DMS114 treated with DMSO at 0.1 percent for 48 hours (cell line): ENCODE data around the gene RAD51B.

Experiments
- DNase-seq: peaks from one replicate; lab custom pipeline; 2025; ENCODE audit not compliant: unreplicated experiment; lab: John Stamatoyannopoulos, UW

Gene RAD51B

DNA sequence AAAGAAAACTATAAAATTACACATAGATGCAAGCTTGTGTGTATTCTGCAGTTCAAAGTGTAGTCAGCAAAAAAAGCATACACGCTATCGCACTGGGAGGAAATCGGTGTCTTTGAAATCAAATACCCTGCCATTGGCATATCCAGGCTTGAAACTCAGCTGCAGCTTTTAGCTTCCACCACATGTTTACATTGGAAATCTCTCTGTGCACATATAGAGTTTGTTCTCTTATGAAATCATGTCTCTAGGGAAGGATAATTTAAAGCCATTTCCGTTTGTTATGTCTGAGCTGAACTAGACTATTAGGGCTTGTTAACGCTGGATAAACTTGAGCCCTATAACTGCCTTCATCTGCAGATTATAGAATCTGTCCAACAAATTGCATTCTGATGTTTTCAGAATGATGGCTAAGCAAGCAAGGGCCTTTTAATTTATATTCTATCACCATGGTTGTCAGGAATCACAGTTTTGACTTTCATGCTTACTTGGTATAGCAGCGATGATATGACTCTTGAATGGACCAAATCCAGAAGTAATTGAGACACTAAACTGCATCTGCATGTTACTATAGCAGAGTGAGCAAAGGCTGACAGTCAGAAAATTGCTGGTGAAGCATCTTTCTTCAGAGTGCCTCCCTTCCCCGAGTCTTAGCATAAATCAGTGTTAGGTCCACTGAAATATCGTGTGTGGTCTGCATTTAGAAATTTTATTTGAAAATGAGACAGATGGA, 530.5 kb downstream of the RAD51B start:
- no peak for DNase-seq

DNA sequence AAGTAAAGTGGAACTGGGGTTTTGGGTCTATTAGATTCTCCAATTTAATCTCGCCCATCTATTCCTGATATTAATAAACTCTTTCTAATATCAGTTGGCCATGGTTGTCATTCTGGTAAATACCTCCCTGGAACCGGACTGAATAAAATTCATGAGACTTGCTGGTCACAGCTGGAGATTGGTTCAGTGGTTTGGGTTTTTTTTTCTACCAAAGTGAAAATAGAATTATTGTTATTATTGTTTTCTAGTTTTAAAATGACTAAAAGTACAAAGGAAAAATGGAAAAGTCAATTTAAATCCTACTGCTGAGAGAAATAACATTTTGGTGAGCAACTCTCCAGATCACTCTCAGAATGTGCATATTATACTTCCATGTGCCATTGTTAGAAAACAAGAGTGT, 535.8 kb downstream of the RAD51B start:
- no peak for DNase-seq

DNA sequence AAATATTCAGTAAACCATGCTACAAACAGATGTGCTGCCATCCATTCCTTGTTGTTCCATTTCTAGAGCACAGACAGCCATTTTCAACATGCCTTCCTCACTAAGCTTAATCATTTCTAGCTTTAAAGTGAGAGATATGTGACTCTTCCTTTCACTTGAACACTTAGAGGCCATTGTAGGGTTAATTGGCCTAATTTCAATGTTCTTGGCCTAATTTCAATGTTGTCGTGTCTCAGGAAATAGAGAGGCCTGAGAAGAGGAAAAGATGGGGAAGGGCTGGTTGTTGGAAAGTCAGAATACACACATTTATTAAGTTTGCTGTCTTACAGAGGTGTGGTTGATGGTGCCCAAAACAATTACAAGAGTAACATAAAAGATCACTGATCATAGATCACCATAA, 538.2 kb downstream of the RAD51B start:
- no peak for DNase-seq

DNA sequence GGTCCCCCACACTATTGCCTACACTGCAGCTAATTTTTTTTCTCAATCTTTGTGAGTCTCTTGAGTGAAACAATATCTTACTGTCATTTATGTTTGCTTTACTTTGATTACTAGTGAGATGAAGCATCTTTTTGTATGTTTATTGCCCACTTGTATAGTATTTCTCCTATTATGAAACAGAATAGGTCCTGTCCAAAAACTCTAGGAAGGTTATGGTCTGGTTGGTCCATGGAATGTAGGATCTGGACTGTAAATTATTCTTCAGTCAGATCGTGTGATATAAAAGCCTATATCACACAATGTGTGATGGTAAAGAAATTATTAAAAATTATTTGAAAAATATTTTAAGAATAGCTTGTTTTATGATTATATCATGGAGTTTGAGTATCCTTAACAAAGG, 538.9 kb downstream of the RAD51B start:
- DNase-seq, result no peak

DNA sequence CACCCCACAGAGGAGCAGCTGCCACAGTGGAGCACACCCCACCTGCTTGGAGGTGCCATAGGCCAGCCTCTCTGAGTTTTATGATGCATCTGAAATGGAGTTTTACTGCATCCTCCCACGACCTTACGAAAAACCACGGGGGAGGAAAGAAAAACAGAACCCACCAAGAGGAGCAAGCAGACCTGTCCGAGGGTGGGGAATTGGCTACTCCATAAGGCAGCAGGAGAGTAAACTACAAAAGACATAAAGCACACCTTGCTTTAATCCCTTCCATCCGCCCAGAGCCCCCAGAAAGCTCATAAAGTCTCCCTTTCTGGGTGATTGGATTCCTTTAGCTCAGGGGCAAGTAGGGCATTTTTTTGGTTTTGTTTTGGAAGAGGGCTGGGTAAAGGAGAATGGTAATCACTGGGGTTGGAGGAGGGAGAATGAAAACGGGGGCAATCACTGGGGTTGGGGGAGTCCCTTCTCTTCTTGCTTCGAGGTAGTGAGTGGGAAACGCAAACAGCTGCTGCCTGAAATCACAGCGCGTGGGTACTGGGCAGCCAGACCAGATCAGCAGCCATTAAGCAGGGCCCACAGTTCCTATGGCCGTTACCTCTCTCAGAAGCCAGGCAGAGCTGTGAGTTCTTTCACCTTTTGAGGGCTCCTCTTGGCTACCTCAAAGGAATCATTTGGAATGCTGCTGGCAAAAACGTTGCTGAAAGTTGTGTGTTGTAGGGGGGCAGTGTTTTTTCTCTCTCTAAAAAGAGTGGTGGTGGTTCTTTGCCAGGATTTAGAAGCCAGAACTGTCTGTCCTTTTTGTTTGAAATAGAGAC, 539.6 kb downstream of the RAD51B start:
- DNase-seq, result no peak

DNA sequence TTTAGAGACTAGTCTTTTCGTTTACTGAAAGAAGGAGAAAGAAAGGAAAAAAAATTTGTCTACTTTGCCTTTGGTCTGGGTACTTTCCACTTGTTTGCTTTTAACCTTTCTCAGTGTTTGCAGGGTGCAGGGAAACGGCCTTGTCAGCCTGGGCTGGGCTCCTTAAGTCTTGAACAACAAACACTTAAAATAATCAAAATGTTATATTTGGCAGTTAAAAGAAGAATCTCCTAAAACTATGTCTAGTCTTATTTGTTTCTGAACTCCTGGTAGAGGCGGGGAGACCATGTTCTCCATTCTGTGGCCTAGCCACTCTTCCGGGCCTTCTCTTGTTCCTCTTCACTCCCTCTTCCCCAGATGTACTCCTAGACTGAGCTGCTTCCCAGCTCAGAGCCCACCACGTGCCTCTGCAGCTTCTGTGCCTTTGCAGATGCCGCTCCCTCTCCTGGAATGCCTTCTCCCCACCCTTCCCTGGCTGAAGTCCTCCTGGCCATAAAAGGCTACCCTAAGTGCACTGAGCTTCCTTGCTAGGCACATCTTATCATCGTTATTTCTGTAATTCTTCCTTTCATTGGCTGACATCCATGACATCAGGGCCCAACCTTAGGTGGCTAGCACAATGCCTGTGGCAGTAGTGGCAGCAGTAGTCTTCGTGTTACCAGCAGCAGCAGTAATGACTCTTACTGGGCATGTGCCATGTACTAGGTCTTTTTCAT, 540.4 kb downstream of the RAD51B start:
- no peak for DNase-seq

DNA sequence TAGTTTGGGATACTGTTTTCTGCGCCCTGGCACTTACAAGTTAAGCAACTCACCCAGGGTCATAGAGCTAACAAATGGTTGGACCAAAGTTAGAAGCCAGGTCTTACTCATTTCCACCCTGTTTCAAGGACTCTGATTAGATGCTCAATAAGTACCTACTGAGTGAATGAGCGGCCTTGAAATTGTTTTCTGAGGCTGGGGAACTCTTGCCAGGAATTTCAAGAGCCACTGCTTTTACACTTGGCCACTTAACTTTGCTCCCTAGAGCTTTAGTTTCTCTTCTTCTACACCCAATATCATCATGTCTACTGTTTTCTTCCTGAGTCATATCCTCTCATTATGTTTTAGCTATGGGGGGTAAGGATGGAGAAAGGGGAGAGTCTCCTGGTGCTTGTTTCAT, 541.7 kb downstream of the RAD51B start:
- DNase-seq, result no peak

DNA sequence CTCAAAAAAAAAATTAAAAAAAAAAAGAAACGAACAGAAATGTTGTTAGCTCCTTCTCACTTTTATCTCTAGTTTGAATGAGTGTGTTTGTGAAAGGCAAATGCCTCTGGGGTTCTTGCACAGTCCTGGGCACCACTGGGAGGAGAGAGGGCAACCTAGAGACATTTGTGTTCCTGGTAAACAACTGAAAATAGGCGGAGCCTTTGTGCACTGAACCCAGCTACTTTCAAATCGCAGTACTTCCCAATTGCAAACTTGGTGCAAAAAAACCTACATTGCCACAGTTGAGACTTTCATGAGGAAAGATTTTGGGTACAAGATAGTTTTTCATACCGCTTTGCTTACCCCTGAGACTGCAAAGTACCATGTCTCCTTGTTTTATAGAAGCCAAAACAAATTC, 543.3 kb downstream of the RAD51B start:
- no peak for DNase-seq

DNA sequence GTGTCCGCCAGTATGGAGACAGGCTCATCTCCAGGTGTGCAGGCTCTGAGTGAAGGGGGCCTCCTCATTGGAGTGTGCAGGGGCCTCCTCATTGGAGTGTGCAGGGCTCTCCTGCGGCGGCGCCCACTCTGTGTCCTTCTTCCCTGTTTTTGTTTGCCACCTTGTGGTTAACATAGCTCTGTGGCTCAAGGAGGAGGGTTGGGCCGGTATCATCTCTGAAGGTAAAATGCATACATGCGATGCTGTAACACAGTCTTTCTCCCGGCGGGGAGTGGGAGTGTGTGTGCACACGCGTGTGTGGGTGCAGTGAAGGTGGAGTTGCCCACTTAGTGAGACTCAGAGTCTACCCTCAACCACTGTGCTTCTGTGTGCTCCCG, 543.9 kb downstream of the RAD51B start:
- DNase-seq, result no peak

DNA sequence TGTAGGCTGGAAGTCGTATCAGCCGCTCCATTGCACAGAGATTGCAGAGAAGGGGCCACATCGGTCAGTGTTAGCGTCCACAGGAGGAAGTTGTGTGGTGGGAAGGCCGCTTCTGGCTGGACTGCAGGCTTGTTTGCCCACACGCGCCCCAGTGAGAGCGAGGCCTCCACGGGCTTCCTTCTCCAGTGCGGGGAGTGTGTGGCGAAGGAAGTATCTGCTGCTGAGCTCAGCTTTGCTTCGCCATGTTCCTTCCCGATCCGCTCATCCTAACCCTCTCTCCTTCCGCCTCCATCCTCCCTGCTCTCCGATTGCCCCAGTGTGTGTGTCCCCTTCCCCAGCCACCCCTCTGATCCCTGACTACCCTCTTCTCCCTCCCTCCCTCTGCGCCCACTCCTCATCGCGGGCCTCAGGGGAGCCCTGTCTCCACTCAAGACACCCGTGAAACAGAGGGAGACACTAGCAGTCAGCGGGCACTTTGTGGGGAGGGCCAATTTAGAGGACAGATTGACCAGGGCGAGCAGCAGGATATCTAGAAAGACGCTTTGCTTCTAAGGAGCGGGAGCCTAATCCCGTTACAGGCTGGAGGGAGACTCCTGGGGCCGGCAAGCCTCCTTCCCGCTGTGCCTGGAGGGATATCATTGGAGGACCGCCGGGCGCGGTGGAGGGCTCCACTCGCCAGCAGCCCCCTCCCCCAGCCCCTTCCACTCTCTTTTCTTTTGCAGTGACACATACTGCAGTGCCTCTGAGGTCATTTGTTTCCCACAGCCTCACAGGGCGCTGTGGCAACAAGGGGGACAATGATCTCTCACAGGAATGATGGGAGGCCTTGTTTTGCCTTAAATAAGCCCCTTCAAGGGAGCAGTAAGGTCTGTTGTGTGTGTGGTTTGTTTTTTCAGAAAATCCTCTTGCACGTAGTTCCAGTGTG, 544.5 kb downstream of the RAD51B start:
- DNase-seq, result no peak

DNA sequence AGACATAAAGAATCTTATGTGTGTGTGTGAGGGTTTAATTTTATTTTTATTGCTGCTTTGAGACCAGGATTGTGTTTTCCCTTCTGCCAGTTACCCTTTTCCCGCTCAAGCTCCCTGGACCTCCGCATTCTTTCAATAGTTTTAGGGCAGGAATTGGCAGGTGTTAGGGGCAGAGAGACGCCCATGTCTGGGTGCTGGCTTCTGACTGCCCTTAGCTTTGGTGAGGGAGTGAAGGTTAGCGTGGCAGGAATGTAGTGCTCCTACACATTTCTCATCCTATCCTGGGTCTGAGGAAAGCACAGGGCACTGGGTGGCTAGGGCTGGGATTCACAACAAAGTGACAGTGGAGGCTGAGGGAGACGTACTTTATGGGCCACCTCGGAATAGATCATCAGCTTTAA, 545.2 kb downstream of the RAD51B start:
- no peak for DNase-seq

DNA sequence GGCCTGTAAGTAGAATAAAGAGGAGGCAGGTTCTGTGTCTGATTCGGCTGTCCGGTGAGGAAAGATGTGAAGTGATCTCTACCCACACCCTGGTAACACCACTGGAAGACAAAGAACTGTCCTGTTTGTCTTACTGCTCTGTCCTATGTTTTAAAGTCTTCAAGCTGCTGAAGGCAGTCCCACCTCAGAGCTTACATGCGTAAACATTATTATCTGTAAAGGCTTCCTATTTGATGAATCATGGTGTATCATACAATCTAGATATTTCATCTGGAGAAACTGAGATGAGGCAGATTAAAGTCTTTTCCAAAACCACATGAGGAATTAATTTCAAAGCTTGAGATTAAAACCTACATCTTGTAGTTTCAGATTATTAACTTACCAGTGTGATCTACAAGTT, 545.6 kb downstream of the RAD51B start:
- DNase-seq, result no peak

DNA sequence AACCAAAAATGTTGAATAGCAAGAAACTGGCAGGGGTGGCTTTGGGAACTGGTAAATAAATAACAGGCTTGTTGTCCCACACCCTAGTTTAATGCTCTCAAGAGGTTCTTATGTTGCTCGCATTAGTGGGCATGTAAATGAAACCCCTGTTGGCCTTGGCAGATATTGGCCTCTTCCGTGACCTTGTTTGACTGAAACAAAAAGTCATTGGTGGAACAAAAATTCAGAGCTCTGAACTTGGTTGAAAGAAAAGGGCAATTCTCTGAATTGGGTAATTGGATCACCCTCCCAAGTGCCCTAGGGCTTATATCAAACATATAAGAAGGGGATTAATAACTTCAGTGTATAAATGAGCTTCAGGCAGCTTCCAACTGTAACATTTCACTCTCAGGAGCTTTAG, 547.1 kb downstream of the RAD51B start:
- no peak for DNase-seq

DNA sequence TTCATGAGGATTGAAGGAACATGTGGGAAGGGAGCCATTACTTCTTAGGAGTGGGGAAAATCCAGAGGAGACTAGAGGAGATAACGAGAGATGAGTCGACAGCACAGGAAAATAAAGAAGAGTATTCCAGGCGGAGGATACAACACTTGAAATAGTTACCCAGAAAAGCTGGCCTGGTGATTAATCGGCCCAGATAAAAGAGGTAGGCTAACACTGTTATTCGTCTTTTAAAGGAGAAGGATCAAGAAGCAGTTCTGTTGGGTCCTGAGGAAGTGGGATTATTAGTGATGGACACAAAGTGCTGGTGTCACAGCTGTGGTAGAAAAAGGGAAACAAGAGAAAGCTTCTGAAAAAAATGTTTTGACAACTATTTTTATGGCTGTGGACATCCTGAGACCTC, 548.0 kb downstream of the RAD51B start:
- DNase-seq, result no peak

DNA sequence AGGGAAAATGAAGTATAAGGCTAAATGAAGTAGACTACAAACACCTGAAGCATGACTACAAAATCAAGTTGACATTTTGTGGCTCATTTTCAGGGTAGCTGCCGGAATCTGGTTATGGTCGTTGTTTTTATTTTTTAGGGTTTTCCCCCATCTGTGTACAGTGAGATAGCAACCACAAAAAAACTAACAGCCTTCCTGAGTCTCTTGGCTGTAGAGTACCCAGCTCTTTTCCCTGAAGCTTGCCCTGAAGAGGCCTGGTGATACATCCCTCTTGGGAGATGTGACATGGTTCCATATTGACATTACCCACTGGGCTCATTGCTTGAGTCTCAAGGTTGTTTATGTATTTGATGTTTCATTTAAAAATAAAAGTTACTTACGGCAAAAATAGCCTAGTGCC, 549.3 kb downstream of the RAD51B start:
- no peak for DNase-seq

DNA sequence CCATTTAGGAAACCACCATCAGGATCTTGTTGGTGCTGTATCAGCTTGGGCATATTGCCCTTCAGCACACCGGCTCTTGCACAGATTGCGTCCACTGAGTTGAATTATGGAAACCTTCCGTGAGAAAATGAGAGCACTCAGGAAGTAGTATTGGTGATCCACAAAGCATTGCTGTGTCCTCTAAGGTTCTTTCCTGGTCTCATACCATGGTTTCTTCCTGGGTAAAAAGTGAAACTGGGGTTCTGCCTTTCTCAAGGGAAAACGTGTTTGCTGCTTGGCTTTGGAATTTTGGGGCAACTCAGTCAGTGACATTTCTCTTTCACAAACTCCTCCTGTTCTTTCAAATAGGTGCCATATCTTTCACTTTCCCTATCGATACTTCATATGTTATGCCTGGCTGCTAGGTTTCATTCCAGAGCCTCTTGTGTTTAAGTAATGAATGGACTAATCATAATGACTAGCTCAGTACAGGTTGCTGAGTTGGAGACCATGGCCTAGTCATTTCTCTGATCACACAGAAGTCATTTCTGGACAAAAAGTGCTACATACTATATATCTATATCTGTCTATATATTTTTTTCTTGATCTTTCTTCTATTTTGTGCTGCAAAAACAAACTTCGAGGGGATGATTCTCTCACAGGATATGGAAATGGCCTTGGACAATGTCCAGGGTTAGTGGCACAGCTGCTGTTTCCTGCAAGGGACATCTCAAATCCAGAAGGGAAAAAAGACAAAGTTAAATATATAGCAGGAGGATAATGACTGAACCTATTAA, 549.9 kb downstream of the RAD51B start:
- DNase-seq, result no peak

DNA sequence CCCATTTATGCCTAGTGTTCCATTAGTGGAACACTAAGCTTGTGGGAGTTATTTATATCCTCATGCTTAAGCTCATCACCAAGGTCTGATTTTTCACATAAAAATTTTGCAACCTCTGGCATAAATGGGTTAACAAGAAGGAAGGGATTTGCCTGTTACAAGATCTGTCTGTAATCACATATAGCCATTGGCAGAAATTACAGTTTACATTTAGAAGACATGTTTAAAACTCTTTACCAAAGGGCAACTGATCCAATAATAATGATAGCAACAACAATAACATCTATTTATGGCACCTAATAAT, 550.4 kb downstream of the RAD51B start:
- no peak for DNase-seq

DNA sequence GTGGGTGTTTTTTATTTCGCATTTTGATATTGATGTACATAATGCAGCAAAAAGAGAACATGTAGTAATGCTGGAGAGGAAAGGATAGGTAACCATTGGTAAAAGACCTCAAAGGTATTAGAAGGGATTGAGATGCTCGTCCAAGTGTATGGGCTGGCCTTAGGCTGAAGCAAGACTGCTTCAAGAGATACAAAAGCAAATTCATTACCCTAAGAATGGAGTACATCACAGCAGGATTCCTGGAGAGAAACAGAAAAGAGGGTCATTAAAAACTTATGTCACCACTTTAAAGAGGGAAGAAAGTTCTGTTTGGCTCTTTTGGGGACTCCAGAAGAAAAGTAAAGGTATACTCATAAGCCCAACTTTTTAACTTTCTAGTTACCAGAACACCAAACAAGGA, 552.8 kb downstream of the RAD51B start:
- no peak for DNase-seq

DNA sequence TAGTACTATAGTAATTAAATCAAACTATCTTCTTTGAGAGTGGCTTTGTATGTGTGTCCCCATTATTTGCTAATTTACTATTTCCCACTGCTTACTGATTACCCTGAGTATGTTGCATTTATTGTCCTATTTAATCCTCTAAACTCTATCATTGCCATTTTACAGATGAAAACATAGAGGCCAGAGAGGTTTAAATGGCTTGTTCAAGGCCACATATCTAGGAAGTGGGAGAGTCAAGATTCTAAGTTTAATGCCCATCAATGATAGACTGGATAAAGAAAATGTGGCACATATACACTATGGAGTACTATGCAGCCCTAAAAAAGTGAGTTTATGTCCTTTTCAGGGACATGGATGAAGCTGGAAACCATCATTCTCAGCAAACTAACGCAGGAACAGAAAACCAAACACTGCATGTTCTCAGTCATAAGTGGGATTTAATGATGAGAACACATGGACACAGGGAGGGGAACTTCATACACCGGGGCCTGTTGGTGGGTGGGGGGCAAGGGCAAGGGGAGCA, 553.6 kb downstream of the RAD51B start:
- DNase-seq, result no peak

DNA sequence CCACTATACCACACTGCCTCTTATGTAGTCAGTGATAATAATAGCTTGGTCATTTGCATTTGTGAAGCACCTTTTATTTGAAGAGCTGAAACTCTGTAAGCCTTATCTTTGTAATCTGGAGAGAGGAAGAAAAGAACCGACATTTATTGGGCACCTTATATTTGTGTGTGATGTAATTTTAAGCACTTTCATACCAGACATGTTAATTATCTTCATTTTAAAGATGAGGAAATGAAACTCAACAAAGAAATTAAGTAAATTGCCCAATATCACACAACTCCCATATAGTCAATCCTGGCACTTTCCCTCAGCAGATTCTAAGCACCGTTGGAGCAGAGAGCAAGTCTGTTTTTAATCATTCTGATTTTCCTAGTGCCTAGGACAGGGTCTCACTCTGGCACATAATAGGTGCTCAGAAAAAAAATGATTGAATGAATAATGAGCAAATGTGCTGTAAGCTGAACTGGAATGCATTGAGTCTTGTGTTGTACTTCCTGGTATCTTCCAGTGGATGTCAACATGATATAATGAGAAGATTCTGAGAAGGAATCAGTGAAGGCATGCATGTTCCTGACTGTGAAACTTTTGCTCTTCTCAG, 554.4 kb downstream of the RAD51B start:
- DNase-seq, result no peak
